GM12873 (cell line): ENCODE results near the gene LTBP3.

Experiments
- TF ChIP-seq, protein P1 (sequence below): IDR thresholded peaks from 2 replicates; pipeline ENCODE4 v1.5.1; 2012; ENCODE audit warnings: low read depth, mild to moderate bottlenecking, moderate library complexity, low read length, control low read depth; ENCODE audit not compliant: insufficient read depth; ENCODE audit errors: missing control alignments

Gene LTBP3

DNA sequence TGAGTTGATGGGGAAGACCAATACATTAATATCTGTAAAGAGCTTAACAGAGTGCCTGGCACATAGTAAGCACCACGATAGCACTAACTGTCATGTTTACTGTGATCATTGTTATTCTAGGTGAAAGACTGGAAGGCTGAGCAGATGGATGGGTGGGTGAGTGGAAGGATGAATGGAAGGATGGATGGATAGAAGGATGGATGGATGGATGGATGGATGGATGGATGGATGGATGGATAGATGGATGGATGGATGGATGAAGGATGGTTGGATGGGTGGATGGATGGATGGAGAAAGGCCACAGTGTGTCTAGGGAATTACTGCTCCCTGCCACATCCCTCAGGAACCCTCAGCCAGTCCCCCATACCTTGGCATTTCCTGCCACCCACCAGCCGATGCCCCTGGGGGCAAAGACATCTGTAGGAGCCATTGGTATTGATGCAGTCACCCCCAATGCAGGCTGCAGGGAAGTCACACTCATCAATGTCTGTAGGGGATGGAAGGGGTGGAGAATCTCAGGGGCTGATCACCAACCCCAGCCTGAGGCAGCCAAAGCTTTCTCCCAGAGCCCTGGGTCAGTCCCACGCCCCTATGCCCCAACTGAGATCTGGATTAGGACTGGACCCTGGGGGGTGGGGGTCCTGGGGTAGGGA, 15.3 kb downstream of the LTBP3 start:
- TF ChIP-seq, protein P1, sequence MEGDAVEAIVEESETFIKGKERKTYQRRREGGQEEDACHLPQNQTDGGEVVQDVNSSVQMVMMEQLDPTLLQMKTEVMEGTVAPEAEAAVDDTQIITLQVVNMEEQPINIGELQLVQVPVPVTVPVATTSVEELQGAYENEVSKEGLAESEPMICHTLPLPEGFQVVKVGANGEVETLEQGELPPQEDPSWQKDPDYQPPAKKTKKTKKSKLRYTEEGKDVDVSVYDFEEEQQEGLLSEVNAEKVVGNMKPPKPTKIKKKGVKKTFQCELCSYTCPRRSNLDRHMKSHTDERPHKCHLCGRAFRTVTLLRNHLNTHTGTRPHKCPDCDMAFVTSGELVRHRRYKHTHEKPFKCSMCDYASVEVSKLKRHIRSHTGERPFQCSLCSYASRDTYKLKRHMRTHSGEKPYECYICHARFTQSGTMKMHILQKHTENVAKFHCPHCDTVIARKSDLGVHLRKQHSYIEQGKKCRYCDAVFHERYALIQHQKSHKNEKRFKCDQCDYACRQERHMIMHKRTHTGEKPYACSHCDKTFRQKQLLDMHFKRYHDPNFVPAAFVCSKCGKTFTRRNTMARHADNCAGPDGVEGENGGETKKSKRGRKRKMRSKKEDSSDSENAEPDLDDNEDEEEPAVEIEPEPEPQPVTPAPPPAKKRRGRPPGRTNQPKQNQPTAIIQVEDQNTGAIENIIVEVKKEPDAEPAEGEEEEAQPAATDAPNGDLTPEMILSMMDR: no peak

DNA sequence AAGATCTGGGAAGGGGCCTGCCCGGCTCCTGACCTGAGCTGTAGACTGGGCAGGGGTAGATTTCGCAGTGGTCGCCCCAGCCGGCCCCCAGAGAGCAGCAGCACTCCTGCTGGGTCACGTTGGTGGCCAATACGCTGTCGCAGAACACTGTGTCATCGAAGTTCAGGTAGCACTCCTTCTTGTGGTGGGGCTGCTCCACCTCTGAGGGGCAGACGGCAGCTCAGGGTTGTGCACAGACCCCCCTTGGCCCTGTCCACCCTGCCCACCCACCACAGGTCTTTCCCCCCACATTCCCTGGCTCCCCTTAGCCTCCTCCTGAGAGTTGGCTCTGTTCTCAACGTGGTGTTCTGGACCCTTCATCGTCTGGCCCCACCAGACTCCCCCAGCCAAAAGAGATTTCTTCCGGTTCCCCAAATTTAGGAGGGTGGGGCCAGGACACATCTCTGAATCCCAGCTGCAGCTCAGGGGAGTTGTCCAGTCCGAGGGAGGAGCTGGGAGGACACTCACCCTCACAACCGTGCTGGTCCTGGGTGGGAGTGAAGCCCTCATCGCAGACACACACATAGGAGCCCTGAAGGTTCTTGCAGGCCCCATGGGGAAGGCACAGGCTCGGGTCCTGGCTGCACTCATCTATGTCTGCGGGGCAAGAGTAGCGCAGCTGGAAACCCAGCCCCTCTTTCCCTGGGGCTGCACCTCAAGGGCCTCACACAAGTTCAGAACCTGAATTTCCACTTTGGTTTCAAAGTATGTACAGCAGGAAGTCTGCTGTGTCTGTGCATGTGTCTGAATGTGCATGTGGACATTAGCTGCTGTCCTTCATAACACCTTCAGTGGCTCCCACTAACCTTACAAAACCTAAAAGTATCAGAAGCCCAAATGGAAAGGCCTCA, 16.8 kb downstream of the LTBP3 start:
- TF ChIP-seq, protein P1: no peak

DNA sequence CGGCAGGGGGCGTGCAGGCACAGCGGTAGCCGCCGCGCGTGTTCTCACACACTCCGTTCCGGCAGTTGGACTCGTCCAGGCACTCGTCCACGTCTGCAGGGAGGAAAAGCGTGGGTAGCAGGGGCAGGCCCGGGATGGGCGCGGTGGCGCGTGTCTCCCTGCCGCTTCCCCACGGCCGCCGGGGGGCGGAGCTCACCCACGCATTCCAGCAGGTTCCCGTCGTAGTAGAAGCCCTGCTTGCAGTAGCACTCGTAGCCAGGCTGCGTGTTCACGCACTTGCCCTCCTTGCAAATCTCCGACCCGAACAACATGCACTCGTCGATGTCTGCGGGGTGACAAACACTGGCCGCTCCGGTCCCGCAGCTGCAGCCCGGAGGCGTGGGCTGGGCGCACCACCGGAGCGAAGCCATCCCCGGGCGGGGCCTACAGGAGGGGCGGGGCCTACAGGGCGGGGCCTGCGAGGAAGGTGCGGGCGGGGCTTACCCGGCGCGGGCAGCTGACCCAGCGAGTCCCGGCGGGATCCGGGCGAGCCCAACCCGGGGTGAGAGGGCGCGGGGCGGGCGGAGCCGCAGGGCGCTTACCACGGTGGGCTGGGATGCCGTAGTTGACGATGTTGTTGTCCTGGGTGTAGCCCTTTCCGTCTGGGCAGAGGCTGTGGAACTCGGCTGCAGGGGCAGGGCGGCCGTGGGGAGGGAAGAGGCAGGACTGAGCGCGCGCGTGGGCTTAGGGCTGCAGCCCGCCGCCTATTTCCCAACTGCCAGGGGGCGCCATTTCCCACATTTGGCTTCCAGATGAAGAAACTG, 17.7 kb downstream of the LTBP3 start:
- TF ChIP-seq, protein P1: peak; percentile 80

DNA sequence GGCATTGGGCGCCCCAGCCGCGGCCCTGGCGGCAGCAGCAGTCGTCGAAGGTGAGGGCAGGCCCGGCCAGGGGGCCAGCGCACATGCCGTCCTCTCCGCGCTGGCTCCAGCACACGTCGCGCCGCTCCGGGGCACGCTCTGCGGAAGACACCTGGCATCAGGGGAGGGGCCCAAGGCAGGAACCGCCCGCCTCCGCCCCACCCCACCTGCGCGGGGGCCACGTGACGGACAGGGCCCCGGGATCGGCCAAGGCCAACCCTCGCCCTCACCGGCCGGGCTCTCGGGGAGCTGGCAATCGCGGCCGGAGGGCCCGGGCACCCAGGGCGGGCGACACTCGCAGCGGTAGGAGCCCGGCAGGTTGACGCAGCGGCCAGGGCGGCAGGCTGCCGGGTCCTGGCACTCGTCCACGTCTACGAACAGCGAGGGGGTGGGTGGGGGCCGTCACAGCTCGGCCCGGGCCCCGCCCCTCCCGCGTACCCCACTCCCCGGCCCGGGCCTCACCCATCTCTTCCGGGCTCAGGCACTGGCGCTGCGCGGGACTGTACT, 18.3 kb downstream of the LTBP3 start:
- TF ChIP-seq, protein P1: no peak

DNA sequence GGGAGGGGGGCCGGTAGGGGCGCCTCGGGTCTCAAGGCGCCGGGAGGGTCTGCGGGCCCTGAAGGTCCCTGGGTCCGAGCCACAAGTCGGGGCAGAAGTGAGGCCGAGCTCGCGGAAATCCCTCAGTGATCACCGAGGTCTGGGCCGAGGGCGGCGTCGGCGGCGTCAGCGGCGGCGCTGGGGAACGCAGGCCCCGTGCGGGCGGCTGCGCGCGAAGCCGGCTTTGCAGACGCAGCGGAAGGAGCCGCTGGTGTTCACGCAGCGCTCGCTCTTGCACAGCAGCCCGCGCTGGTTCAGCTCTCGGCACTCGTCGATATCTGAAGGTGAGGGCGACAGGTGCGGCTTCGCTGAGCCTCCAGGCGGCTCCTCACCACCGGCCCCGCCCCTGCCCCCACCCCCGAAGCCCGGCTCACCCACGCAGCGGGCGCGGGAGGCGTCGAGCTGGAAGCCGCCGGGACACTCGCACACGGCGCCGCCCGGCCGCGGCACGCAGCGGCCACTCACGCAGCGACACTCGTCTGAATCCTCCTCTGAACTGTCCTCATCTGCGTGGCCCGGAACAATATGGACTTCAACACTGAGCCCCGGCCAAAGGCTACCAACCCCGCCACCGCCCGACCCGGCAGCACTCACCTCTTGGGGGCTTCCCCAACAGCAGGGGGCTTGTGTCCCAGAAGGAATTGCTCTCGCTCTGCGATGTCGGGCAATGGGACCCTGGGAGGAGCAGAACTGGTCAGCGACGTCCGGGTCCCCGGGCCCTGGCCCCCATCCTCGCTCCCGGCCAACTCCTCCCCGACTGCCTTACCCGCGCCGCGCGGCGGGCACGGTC, 19.0 kb downstream of the LTBP3 start:
- TF ChIP-seq, protein P1: no peak

DNA sequence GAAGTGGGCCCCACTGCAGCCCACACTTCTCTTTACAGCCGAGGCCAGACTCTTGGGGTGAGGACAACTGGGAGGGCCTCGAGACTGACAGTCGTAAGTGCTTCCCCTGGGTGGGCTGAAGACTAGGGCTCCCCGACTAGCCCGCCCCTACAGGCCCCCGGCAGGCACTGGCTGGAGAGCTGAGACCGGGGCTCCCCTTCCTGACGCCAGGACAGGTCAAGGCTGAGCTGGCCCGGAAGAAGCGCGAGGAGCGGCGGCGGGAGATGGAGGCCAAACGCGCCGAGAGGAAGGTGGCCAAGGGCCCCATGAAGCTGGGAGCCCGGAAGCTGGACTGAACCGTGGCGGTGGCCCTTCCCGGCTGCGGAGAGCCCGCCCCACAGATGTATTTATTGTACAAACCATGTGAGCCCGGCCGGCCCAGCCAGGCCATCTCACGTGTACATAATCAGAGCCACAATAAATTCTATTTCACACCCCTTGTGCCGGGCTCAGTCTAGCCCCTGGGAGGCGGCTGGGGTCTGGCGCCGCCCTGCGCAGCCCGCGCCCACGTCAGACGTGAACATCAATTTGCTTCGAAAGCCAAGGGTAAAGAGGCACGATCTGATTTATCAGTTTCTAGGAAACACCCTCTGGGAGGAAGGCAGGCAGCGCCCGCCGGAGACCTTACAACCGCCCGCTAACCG, 19.8 kb downstream of the LTBP3 start:
- TF ChIP-seq, protein P1: no peak
